Ectodermal cell (in vitro differentiated cells): ENCODE results near the gene GALNT16.

Experiments used
- H3K27ac ChIP-seq: 2 replicates; pipeline ENCODE4 v1.7.0; 2013; ENCODE audit warnings: mild to moderate bottlenecking, low read depth, low read length; ENCODE audit not compliant: insufficient read depth, poor library complexity, severe bottlenecking
- H3K27me3 ChIP-seq: 2 replicates; pipeline ENCODE4 v1.7.0; 2013; ENCODE audit warnings: mild to moderate bottlenecking, low read length; ENCODE audit not compliant: insufficient read depth, control insufficient read depth, poor library complexity, severe bottlenecking
- H3K36me3 ChIP-seq: one replicate; pipeline ENCODE4 v1.7.0; 2013; ENCODE audit warnings: low read length; ENCODE audit not compliant: control insufficient read depth, insufficient read depth
- H3K4me1 ChIP-seq: one replicate; pipeline ENCODE4 v1.7.0; 2013; ENCODE audit warnings: low read length; ENCODE audit not compliant: control insufficient read depth, insufficient read depth
- H3K4me3 ChIP-seq: 2 replicates; pipeline ENCODE4 v1.7.0; 2013; ENCODE audit warnings: low read depth, low read length, control low read depth; ENCODE audit not compliant: insufficient read depth
- H3K9me3 ChIP-seq: 2 replicates; pipeline ENCODE4 v1.7.0; 2013; ENCODE audit warnings: mild to moderate bottlenecking, low read length, moderate library complexity; ENCODE audit not compliant: control insufficient read depth
- WGBS, 2 experiments: methylation state at CpG; one replicate each; pipeline ENCODE4 v1.1.7; 2013; ENCODE audit warnings: missing lambda C conversion rate in 2 of 2; 5-methylcytosine and 5-hydroxymethylcytosine counted together

GALNT16 gene

DNA sequence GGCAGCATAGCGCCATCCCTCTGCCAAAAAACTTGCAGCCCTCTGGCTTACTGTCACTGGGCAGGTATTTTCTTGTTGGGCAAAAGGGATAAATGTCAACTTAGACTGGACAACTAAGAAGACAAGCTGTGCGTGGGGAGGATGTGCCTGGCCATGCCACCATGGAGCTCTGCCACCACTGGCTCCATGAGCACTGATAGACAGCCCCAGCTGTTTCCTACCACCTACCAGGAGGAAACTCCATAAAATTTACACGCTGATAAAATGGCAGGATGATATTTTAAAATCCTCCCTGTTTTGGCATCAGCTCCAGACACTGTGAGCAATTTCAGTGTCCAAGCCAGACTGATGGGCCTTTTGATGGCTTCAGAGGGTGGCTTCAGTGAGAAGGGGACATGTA is 7.1 kb upstream of the GALNT16 start:
- H3K36me3 ChIP-seq = no peaks in the 10 kb centered on the region
- WGBS, 2 experiments = 76 to 78% methylated on average over 3 of the region's 3 CpGs
- no peak overlapping the region for H3K27ac ChIP-seq
- H3K4me3 ChIP-seq = no peak overlapping the region
- H3K27me3 ChIP-seq = peaks cover 15% of the 10 kb centered on the region
- H3K4me1 ChIP-seq = no peaks in the 10 kb centered on the region
- no peaks in the 10 kb centered on the region for H3K9me3 ChIP-seq

DNA sequence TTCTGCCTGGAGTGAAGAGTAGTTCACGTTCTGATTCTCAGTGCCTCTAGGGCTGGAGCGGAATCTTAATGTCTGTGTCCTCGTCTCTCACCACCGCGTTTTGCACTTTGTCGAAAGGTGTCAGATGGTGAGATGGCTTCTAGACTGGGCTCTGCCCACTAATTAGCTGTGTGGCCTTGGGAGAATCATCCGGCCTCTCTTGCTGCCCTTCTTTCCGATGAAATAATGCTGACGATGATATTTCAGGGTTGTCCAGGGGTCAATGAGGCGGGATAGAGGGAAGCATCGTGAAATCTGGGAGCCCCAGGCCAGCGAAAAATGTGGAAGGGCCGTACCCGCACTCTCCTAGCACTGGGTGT is 811 bp upstream of the GALNT16 start:
- WGBS, 2 experiments = 16% methylated on average over 14 of the region's 14 CpGs
- Histone ChIP-seq H3K9me3 (no peaks in the 10 kb centered on the region), H3K4me1 (peaks cover 18% of the 10 kb centered on the region), H3K27ac (no peak overlapping the region), H3K4me3 (peak overlapping the region; percentile 42), H3K36me3 (no peaks in the 10 kb centered on the region), H3K27me3 (peaks cover 56% of the 10 kb centered on the region)

DNA sequence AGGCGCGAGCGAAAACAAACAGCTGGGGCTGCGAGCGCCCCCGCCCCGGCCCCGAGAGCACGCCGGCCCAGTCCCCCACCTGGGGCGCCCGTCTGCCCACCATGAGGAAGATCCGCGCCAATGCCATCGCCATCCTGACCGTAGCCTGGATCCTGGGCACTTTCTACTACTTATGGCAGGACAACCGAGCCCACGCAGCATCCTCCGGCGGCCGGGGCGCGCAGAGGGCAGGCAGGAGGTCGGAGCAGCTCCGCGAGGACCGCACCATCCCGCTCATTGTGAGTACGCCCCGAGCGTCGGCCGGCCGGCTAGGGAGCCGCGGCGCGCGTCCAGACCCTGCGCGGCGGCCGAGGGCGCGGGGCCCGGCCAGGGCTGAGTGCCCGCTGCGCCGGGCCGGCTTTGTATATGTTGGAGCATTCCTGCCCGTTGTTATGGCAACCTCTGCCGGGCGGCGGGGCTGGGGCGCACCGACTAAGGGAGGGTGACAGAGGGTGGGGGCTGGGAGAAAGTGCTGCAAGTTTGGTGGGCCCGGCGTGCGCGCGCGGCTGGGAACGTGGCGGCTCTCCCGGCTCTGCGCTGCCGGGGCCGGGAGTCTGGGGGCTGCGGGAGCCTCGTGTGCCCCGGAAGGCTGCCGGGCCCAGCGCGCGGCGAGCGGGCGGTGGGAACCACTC is 367 bp downstream of the GALNT16 start:
- H3K4me3 ChIP-seq = peak overlapping the region; percentile 42
- WGBS, 2 experiments = 0% methylated on average over 78 of the region's 78 CpGs
- H3K4me1 ChIP-seq = peaks cover 18% of the 10 kb centered on the region
- H3K27me3 ChIP-seq = peaks cover 56% of the 10 kb centered on the region
- no peaks in the 10 kb centered on the region for H3K36me3 ChIP-seq
- no peaks in the 10 kb centered on the region for H3K9me3 ChIP-seq
- H3K27ac ChIP-seq = no peak overlapping the region

DNA sequence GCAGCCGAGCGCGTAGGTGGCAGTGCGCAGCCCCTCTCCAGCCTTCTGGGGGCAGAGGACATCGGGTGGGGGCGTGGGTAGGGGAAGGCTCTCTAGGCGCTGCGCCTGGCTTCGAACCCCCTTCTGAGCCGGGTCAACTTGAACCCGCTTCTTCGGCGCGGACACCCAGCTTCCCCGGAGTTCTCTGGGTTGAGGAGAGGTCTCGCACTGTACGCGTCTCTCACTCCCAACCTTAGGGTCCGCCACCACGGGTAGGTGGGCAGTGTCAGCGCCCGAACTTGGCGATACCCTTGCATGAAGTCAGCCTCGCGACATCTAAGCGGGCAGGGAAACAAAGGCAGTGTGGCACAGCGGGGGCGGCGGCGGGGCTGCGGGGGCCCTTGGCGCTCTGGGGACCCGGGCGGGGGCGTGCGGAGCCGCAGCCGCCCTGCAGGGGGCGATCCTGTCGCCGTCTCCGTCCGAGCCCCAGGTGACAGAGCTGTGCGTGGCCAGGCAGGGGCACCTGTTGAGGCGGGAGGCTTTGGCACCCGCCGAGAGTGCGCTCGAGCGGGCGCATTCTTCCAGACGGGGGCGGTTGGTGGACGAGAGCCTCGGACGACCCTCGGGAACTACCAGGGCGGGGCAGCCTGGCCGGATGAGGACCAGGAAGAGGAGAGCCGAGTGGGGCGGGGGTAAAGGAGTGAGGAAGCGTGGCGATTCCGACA is 1.1 kb downstream of the GALNT16 start:
- peaks cover 54% of the 10 kb centered on the region for H3K27me3 ChIP-seq
- no peak overlapping the region for H3K27ac ChIP-seq
- peak overlapping the region; percentile 42 for H3K4me3 ChIP-seq
- H3K9me3 ChIP-seq = no peaks in the 10 kb centered on the region
- H3K4me1 ChIP-seq = peaks cover 18% of the 10 kb centered on the region
- H3K36me3 ChIP-seq = no peaks in the 10 kb centered on the region
- 1% methylated on average over 64 of the region's 64 CpGs for WGBS, 2 experiments

DNA sequence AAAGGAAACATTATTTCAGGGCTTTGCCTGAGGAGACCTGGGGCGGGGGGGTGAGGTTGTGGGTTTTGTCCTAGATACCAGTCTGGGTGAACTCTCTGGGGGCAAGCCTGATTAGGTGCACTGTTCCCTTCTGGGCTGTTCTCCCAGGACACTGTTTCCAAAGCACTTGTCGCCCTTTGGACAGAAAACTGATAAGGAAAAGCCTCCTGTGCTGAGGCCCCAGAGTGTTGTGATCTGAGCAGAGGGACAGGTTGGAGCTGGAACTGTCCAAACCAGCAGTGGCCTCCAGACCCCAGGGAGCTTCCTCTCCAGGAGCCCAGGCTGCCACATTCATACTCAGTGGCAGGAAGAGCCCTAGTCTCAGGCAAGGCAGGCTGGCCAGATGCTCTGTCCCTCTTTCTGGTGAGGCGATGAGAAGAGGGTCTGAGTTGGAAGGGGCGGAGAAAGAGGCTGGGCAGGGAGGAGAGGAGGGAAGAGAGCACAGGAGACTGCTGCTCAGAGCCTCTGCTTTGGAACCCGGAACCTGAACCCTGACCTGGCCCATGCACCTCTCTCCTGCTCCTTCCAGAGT is 1.9 kb downstream of the GALNT16 start:
- 25 to 29% methylated on average over 5 of the region's 5 CpGs for WGBS, 2 experiments
- Histone ChIP-seq H3K9me3 (no peaks in the 10 kb centered on the region), H3K27me3 (peaks cover 51% of the 10 kb centered on the region), H3K36me3 (no peaks in the 10 kb centered on the region), H3K27ac (no peak overlapping the region), H3K4me1 (peaks cover 18% of the 10 kb centered on the region), H3K4me3 (peak overlapping the region; percentile 42)

DNA sequence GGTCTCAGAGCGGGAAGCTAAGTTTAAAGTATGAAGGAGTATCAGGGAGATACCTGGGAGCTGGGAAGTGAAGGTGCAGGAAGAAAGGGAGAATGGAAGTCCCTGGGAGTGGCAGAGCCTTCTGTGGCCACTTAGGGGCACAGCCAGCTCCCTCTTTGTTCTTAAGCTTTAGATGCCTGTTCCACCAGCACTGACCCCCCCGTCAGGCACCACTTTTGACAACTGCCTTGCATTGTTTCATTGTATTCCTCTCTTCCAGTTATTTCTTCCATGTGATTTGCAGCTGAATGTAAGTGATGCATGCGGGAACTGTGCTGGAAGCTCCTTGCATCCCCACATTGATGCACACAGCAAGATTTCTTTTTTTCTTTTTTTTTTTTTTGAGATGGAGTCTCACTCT is 2.6 kb downstream of the GALNT16 start:
- Histone ChIP-seq H3K36me3 (no peaks in the 10 kb centered on the region), H3K27me3 (peaks cover 44% of the 10 kb centered on the region), H3K4me1 (peaks cover 18% of the 10 kb centered on the region), H3K27ac (no peak overlapping the region), H3K4me3 (no peak overlapping the region), H3K9me3 (no peaks in the 10 kb centered on the region)
- 43% methylated on average over 3 of the region's 3 CpGs for WGBS, 2 experiments

DNA sequence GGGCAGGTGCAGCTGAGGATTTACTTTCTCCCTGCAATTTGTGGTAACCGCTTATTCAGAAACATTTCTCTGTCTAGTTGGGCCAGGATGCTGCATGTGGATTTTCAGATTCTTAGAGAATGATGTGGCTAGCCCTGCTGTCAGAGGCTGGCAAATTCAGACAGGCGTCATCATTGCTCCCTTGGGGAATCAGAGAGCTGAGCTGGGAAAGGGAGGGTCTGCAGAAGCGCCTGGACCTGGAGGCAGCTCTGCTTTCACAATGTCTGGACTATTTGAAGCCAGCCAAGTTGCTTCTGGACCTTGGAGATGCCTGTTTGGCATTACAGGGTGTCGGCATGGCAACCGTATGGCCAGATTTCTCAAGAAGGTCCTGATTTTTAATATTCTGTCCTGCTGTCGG is 3.4 kb downstream of the GALNT16 start:
- peaks cover 35% of the 10 kb centered on the region for H3K27me3 ChIP-seq
- no peaks in the 10 kb centered on the region for H3K9me3 ChIP-seq
- no peaks in the 10 kb centered on the region for H3K36me3 ChIP-seq
- WGBS, 2 experiments = 90% methylated on average over 6 of the region's 6 CpGs
- no peak overlapping the region for H3K4me3 ChIP-seq
- H3K27ac ChIP-seq = no peak overlapping the region
- peaks cover 18% of the 10 kb centered on the region for H3K4me1 ChIP-seq

DNA sequence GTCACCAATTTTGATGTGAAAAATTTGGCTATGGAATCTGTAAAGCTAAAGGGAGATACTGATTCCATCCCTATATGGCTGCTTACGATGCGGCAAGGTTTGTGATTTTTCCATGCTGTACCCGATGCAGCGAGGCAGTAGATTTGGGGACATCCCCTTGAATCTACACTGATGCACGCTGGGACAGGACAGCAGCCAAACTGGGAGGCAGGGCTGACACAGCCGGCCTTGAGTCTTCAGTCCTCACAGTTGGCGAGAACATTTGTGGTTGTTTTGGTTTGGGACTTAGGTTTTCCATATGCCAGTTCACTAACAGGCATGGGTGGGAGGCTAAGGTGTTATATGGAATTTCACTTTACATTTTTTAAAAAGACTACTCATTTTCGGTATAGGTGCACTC is 3.8 kb downstream of the GALNT16 start:
- 90 to 94% methylated on average over 8 of the region's 8 CpGs for WGBS, 2 experiments
- Histone ChIP-seq H3K27me3 (peaks cover 31% of the 10 kb centered on the region), H3K27ac (no peak overlapping the region), H3K9me3 (no peaks in the 10 kb centered on the region), H3K36me3 (no peaks in the 10 kb centered on the region), H3K4me3 (no peak overlapping the region), H3K4me1 (peaks cover 16% of the 10 kb centered on the region)

DNA sequence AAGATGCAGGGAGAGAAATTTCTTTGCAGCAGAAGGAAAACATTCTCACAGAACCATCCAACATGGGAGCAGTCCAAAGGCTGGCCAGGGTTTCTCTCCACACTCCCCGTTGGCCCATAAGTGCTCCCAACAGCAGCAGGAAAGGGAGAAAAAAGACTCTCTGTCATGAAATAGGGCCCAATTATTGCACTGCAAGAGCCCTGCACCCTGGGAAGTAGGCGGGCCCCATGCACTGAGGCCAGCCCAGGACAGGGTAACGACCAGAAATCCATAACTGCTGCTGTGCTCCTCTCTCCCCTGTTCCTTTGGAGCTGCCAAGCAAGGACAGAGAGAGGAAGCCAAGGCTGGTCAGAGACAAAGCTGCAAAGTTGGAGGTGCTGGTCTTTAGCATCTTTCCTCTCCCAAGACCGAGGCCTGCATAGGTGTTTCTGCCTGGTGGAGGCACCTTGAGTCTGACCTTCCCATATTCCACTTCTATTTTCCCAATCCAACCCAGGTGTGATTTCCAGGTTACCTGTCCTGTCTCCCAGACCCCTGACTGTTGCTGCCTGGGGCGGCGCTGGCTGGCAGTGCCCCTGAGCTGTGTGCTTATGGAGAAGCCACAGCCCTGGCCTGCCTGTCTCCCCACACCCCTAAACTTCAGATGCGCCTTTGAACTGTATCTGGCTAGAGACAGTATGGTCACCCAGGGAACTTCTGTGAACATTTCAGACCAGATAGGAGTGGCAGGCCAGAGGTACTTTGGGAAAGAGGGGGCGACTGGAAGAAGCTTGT is 6.8 kb downstream of the GALNT16 start:
- Histone ChIP-seq H3K27me3 (peaks cover 4% of the 10 kb centered on the region), H3K27ac (no peak overlapping the region), H3K4me1 (peaks cover 7% of the 10 kb centered on the region), H3K4me3 (no peak overlapping the region), H3K9me3 (no peaks in the 10 kb centered on the region), H3K36me3 (no peaks in the 10 kb centered on the region)
- 87 to 89% methylated on average over 8 of the region's 8 CpGs for WGBS, 2 experiments

DNA sequence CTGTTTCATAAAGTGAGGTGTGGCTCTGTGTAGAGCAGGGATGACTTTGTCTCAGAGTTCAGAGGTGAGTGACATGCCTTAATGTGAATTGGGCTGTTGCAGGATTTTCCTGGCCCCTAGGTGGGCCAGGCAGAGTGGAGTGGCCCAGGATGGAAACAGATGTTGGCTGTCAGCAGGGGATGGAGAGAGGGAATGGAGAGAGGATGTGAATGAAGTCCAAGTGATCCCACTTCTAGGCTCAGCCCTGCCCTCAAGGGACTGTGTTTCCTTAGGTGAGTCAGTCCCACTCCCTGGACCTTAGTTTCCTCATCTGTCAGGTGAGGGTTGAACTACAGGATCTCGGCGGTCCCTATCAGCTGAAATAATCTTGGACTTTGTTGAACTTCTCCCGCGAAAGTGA is 7.5 kb downstream of the GALNT16 start:
- no peak overlapping the region for H3K4me3 ChIP-seq
- no peak overlapping the region for H3K27ac ChIP-seq
- H3K4me1 ChIP-seq = no peaks in the 10 kb centered on the region
- H3K9me3 ChIP-seq = no peaks in the 10 kb centered on the region
- WGBS, 2 experiments = 95 to 96% methylated on average over 4 of the region's 4 CpGs
- no peaks in the 10 kb centered on the region for H3K27me3 ChIP-seq
- H3K36me3 ChIP-seq = no peaks in the 10 kb centered on the region
